ENCODE results near the gene DDX51.

- TF ChIP-seq CTCF (IDR thresholded peaks at IDR 0.05) (no peak), POLR2A (IDR thresholded peaks at IDR 0.05) (no peak), POLR2AphosphoS5 (IDR thresholded peaks at IDR 0.05) (no peak)
Observed at GRCh38 chr12:132166801-132167591, 22.9 kb upstream of the DDX51 start.
